ENCODE results near the gene CCL5.

DNA sequence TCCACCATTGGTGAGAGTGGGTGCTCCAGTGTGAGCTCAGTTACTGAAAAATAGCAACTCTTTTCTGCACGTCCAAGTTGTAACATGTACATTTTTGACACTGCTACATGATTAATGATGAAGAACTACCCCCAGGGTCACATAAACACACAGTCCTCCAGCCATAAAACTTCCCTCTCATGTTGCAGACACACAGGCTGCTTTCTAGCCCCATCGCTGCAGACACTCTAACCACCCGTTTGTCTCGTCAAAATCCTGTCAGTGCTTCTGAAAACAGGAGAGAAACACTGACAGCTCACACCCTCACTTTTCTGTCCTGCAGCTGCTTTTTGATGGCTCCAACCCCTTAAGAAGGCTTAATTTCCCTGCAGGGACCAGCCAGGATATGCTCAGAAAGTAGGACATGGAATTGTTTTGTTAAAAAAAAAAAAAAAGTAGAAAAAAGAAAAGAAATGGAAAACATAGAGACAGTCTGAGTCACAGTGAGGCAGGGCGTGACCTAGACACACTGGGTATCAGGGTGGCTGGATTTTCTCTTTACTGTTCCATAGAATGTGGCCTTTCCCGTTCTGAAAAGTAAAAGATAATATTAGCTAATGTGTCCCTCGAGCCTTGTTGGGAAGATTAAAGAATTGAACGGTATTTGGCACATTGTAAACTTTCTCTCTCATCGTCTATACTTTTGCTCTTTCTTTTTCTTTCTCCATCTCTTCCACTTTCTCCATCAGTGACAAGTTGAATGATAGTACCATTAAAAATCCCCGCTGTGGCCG, 20.7 kb upstream of the CCL5 start:
- no peak for TF ChIP-seq CTCF (IDR thresholded peaks at IDR 0.05)
- TF ChIP-seq ZFX (IDR thresholded peaks at IDR 0.05; ENCODE audit: borderline replicate concordance) = no peak
